Stimulated activated memory B cell treated with anti-CD40 and anti-IgM and Interleukin-4, amounts not matched to agents 10 μg/mL and 1 μg/mL and 100 μg/mL, for 72 hours (primary cell): Measurements from ENCODE around the gene ITPR3.
A peak's percentile ranks its signal among the peaks of the same experiment; 100 is the strongest.
"Not testable (repeated sequence)": the region's sequence is repeated elsewhere in the genome, so short reads cannot be mapped to it uniquely, and the experiment has no call there.

Experiments used
- ATAC-seq: fragments of 150-1000 bp; cut with Tn5 transposase; 2 replicates; pipeline ENCODE4 v1.10.0; 2021
- H3K27ac Mint-ChIP-seq: one replicate; pipeline ENCODE4 v1.8.0; 2022; ENCODE audit warnings: mild to moderate bottlenecking, mixed read lengths
- H3K27me3 Mint-ChIP-seq: one replicate; pipeline ENCODE4 v1.8.0; 2022; ENCODE audit warnings: mixed read lengths
- H3K36me3 Mint-ChIP-seq: one replicate; pipeline ENCODE4 v1.8.0; 2022; ENCODE audit warnings: mixed read lengths
- H3K4me1 Mint-ChIP-seq: one replicate; pipeline ENCODE4 v1.8.0; 2022; ENCODE audit warnings: mixed read lengths
- H3K4me3 Mint-ChIP-seq: one replicate; pipeline ENCODE4 v1.8.0; 2022; ENCODE audit warnings: mild to moderate bottlenecking, moderate library complexity, mixed read lengths
- H3K9me3 Mint-ChIP-seq: one replicate; pipeline ENCODE4 v1.8.0; 2022; ENCODE audit warnings: mixed read lengths

Gene ITPR3

GRCh38 chr6:33586108-33586640 lies 34.9 kb upstream of the ITPR3 start:
- no peaks in the 10 kb centered on the region for H3K9me3 Mint-ChIP-seq
- H3K36me3 Mint-ChIP-seq: no peaks in the 10 kb centered on the region
- peak overlapping the region; percentile 72 for H3K4me3 Mint-ChIP-seq
- H3K27me3 Mint-ChIP-seq: no peaks in the 10 kb centered on the region
- ATAC-seq: no peak
- H3K4me1 Mint-ChIP-seq: peaks cover 36% of the 10 kb centered on the region
- peak overlapping the region; percentile 89 for H3K27ac Mint-ChIP-seq

DNA sequence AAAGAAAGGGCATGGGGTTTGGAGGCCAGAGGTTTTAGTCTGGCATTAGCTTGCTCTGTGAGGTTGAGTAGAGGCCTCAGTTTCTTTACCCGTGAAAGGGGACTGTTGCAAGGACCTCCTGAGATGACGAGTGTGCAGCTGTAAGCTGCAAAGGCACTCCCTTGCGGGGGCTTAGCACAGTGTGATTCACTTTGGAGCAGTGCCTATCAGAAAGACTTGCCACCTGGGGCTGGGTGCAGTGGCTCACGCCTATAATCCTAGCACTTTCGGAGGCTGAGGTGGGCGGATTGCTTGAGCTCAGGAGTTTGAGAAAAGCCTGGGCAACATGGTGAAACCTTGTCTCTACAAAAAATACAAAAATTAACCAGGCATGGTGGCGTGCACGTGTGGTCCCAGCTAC lies 33.6 kb upstream of the ITPR3 start:
- H3K36me3 Mint-ChIP-seq: no peaks in the 10 kb centered on the region
- no peak for ATAC-seq
- peak overlapping the region; percentile 22 for H3K27ac Mint-ChIP-seq
- H3K4me3 Mint-ChIP-seq: no peak overlapping the region
- peaks cover 3% of the 10 kb centered on the region for H3K9me3 Mint-ChIP-seq
- H3K27me3 Mint-ChIP-seq: no peaks in the 10 kb centered on the region
- peaks cover 50% of the 10 kb centered on the region for H3K4me1 Mint-ChIP-seq

- Mint-ChIP-seq H3K27me3 (no peaks in the 10 kb centered on the region), H3K36me3 (no peaks in the 10 kb centered on the region), H3K4me3 (no peak overlapping the region), H3K9me3 (peaks cover 3% of the 10 kb centered on the region), H3K4me1 (peaks cover 61% of the 10 kb centered on the region), H3K27ac (no peak overlapping the region)
- no peak for ATAC-seq
Observed at GRCh38 chr6:33588894-33589293, 32.2 kb upstream of the ITPR3 start.

DNA sequence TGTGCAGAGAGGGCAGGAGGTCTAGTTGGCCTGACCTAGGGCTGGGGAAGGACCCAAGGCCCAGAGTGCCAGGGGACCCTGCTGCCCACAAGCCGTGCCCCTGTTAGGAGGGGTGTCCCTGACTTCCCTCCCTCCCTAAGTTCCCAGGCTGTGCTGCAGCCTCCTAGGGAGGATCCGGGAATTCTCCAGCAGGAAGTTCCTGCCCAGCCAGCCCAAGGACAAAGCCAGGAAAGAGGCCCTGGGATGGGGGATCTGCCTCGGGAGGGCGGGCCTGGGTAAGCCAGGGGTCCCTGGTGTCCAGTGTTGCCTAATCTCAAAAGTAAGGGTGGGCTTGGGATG lies 31.8 kb upstream of the ITPR3 start:
- H3K27me3 Mint-ChIP-seq: no peaks in the 10 kb centered on the region
- ATAC-seq: no peak
- peaks cover 62% of the 10 kb centered on the region for H3K4me1 Mint-ChIP-seq
- peaks cover 3% of the 10 kb centered on the region for H3K9me3 Mint-ChIP-seq
- no peaks in the 10 kb centered on the region for H3K36me3 Mint-ChIP-seq
- peak overlapping the region; percentile 75 for H3K27ac Mint-ChIP-seq
- H3K4me3 Mint-ChIP-seq: no peak overlapping the region

DNA sequence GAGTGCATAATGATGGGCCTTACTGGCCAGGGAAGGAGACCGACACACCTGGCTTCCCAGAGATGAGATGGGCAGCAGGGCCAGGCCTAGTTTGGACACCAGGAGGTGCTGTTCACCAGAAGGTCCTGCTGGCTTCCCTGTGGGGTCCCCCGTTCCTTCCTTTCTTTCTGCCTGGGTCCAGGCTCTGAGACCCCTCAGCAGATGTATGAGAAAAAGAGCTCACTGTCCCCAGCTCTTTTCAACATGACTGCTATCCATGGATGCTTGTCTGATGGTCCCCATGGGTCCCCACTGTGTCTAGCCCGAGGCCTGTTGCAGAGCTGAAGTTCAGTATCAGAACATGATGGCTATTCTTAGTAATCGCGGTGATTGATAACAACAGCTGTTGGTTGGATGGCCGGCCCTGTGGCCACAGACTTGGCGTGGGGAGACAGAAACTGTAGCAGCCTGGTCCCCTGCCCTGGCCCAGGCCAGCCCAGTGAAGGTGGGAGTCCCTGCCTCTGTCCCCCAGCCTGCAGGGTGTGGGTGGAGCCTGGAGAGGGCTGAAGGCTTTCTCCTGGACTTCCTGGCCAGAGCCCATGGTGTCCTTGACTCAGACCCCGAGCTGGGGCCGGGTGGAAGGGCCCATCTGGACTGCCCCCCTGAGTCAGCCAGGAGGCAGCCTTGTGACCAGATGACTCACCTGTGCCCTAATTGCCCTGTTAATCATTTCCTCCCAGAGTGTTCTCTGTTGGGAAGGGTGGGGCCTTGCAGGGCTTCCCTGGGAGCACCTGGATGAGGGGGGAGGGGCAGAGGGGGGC lies 31.2 kb upstream of the ITPR3 start:
- Mint-ChIP-seq H3K4me3 (no peak overlapping the region), H3K4me1 (peaks cover 67% of the 10 kb centered on the region), H3K27me3 (no peaks in the 10 kb centered on the region), H3K27ac (peak overlapping the region; percentile 75), H3K36me3 (no peaks in the 10 kb centered on the region), H3K9me3 (peaks cover 3% of the 10 kb centered on the region)
- ATAC-seq: no peak

DNA sequence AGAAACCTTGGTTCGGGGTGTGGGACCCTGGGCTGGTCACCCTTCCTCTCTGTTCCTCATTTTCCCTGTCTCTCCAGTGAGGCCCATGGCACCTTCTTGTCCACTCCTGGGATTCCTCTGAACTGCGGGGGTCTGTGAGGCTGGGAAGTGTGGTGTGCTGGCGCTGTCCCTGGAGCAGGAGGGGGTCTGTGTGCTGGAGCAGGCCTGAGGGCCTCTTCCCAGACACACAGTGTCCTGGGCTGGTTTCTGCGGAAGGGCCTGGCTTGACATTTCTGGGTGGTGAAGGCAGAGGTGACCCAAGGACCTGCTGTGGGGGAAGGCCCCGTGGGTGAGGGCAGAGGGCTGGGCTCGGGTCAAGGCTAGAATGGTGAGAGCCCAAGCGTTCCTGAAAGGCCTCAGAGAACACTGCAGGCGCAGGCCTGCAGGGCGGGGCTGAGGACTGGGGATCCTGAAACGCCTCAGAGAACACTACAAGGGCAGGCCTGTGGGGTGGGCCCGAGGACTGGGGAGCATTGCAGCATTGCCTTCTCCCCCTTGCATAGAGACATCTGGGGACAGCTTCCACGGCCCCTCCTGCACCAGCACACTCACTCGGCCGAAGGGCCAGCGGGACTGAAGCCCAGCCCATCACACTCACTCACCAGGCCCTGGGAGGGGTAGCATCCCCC lies 30.5 kb upstream of the ITPR3 start:
- no peak for ATAC-seq
- Mint-ChIP-seq H3K36me3 (no peaks in the 10 kb centered on the region), H3K27ac (peak overlapping the region; percentile 75), H3K4me1 (peaks cover 65% of the 10 kb centered on the region), H3K4me3 (no peak overlapping the region), H3K27me3 (no peaks in the 10 kb centered on the region), H3K9me3 (peaks cover 3% of the 10 kb centered on the region)

- H3K4me3 Mint-ChIP-seq: no peak overlapping the region
- H3K4me1 Mint-ChIP-seq: peaks cover 62% of the 10 kb centered on the region
- H3K27me3 Mint-ChIP-seq: no peaks in the 10 kb centered on the region
- H3K36me3 Mint-ChIP-seq: no peaks in the 10 kb centered on the region
- peak overlapping the region; percentile 75 for H3K27ac Mint-ChIP-seq
- ATAC-seq: no peak
- H3K9me3 Mint-ChIP-seq: peaks cover 3% of the 10 kb centered on the region
Observed at GRCh38 chr6:33591424-33592032, 29.6 kb upstream of the ITPR3 start.

DNA sequence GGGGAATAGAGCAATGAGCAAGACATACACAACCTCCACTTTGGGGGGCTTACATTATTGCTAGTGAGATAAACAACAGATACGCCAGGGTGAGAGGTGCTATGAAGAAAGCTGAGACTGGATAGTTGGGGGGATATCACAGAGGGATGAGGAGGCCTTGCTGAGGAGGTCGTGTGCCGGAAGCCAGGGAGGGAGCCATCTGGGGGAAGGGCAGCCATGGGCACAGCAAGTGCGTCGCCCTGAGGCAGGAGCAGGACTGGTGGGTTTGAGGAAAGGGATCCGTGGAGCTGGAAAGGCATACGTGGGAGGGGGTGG lies 28.9 kb upstream of the ITPR3 start:
- H3K4me3 Mint-ChIP-seq: peak overlapping the region; percentile 75
- peaks cover 3% of the 10 kb centered on the region for H3K9me3 Mint-ChIP-seq
- no peak for ATAC-seq
- peak overlapping the region; percentile 75 for H3K27ac Mint-ChIP-seq
- no peaks in the 10 kb centered on the region for H3K27me3 Mint-ChIP-seq
- no peaks in the 10 kb centered on the region for H3K36me3 Mint-ChIP-seq
- H3K4me1 Mint-ChIP-seq: peaks cover 63% of the 10 kb centered on the region

GRCh38 chr6:33592595-33593413 lies 28.3 kb upstream of the ITPR3 start:
- no peaks in the 10 kb centered on the region for H3K36me3 Mint-ChIP-seq
- peaks cover 3% of the 10 kb centered on the region for H3K9me3 Mint-ChIP-seq
- H3K4me1 Mint-ChIP-seq: peaks cover 68% of the 10 kb centered on the region
- peak; percentile 92 for ATAC-seq
- no peaks in the 10 kb centered on the region for H3K27me3 Mint-ChIP-seq
- H3K4me3 Mint-ChIP-seq: peak overlapping the region; percentile 75
- H3K27ac Mint-ChIP-seq: peak overlapping the region; percentile 75

- H3K9me3 Mint-ChIP-seq: peaks cover 3% of the 10 kb centered on the region
- H3K4me1 Mint-ChIP-seq: peaks cover 68% of the 10 kb centered on the region
- ATAC-seq: no peak
- peak overlapping the region; percentile 75 for H3K27ac Mint-ChIP-seq
- no peaks in the 10 kb centered on the region for H3K27me3 Mint-ChIP-seq
- peak overlapping the region; percentile 75 for H3K4me3 Mint-ChIP-seq
- H3K36me3 Mint-ChIP-seq: no peaks in the 10 kb centered on the region
Observed at GRCh38 chr6:33593414-33593727, 27.8 kb upstream of the ITPR3 start.

GRCh38 chr6:33595001-33595846 lies 25.9 kb upstream of the ITPR3 start:
- no peaks in the 10 kb centered on the region for H3K27me3 Mint-ChIP-seq
- no peaks in the 10 kb centered on the region for H3K36me3 Mint-ChIP-seq
- H3K27ac Mint-ChIP-seq: peak overlapping the region; percentile 22
- H3K4me3 Mint-ChIP-seq: no peak overlapping the region
- peaks cover 3% of the 10 kb centered on the region for H3K9me3 Mint-ChIP-seq
- no peak for ATAC-seq
- H3K4me1 Mint-ChIP-seq: peaks cover 61% of the 10 kb centered on the region

DNA sequence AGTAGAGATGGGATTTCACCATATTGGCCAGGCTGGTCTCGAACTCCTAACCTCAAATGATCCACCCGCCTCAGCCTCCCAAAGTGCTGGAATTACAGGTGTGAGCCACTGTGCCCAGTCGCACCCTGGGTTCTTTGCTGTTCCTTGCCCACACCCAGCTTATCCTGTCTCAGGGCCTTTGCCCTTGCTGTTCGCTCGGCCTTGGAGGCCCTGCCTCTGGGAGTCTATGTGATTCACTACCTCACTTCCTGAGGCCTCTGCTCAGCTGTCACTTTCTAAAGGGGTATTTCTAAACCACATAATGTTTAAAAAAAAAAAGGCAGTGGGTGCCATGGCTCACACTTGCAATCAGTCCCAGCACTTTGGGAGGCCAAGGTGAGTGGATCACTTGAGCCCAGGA lies 24.2 kb upstream of the ITPR3 start:
- H3K9me3 Mint-ChIP-seq, ATAC-seq, H3K36me3 Mint-ChIP-seq, H3K4me3 Mint-ChIP-seq, H3K27me3 Mint-ChIP-seq: not testable (repeated sequence)
- Mint-ChIP-seq H3K4me1 (peaks cover 44% of the 10 kb centered on the region), H3K27ac (peak overlapping the region; percentile 80)

DNA sequence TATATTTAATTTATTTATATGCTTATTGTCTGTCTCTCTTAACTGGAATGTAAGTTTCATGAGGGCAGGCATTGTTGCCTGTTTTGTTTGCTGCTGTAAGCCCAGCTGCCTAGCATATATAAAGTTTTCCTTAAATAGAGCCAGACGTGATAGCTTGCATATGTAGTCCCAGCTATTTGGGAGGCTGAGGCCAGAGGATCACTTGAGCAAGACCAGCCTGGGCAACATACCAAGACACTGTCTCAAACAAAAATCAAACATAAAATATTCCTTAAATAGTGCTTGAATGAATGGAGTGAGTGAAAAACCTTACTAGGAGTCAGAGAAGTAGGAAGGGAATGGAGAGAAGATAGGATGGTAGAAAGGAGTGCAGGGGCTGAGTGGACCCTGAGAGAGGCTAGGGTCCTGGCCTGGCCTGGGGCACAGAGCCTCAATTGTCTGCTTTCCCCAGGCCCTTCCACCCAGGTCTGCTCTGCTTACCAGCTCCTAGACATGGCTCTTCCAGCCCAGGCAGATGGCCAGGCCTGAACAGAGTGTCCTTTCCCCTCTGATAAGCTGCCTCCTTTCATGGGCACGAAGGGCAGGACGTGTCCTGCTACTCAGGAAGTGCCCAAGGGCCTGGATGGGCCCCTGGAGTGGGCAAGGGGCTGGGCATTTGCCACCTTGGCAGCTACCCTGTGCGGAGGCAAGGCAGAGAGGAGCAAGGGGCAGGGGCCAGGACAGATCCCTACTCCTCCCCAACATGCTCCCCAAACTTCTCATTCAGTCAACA lies 23.4 kb upstream of the ITPR3 start:
- peaks cover 36% of the 10 kb centered on the region for H3K4me1 Mint-ChIP-seq
- H3K9me3 Mint-ChIP-seq: no peaks in the 10 kb centered on the region
- peak overlapping the region; percentile 80 for H3K27ac Mint-ChIP-seq
- H3K27me3 Mint-ChIP-seq: no peaks in the 10 kb centered on the region
- no peak overlapping the region for H3K4me3 Mint-ChIP-seq
- no peaks in the 10 kb centered on the region for H3K36me3 Mint-ChIP-seq
- no peak for ATAC-seq

GRCh38 chr6:33599413-33599938 lies 21.6 kb upstream of the ITPR3 start:
- H3K36me3 Mint-ChIP-seq: no peaks in the 10 kb centered on the region
- peak overlapping the region; percentile 44 for H3K27ac Mint-ChIP-seq
- H3K27me3 Mint-ChIP-seq: no peaks in the 10 kb centered on the region
- ATAC-seq: no peak
- no peak overlapping the region for H3K4me3 Mint-ChIP-seq
- peaks cover 24% of the 10 kb centered on the region for H3K4me1 Mint-ChIP-seq
- no peaks in the 10 kb centered on the region for H3K9me3 Mint-ChIP-seq
